HG02943 (cell line): ENCODE measurements around the gene TMEM40.

ENCODE experiments used
- ATAC-seq: cut with Tn5 transposase; IDR thresholded peaks from one replicate; pipeline ENCODE4 v1.9.1; 2021; ENCODE audit warnings: mild to moderate bottlenecking, low read depth, moderate library complexity; ENCODE audit not compliant: unreplicated experiment

Gene TMEM40

GRCh38 chr3:12686096-12686495 lies 73.0 kb downstream of the TMEM40 start:
- no peak for ATAC-seq
